ENCODE results near the gene CDH8. TPM values are rescaled to one million over a fixed set of nuclear protein-coding genes. Genes with fewer than 3 reads are reported as not detected.

CDH8 gene
- total RNA-seq, 1 donor from 2014 or later, result not detected

DNA sequence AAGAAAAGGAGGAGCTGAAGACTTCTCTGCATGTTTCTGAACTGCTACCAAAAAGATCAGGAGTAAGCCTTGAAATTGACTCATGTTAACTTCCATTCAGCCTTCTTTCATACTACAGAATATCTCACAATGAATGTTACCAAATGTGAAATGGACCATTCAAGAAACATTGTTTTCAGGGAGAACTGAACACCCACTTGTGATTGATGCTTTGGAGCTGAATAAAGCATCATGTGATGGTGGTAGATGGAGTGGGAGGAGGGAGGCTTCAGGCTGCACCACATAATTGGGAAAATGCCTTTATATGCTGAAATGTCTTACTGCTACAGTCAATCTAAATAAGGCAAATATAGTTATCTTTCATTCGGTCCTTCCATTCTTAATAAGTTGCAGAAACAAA is 127.8 kb downstream of the CDH8 start:
- Mint-ChIP-seq H3K4me3 (no peak overlapping the region), H3K4me1 (ENCODE audit: low read depth) (no peaks in the 10 kb centered on the region), H3K27ac (no peak overlapping the region), H3K27me3 (ENCODE audit: insufficient read depth) (no peaks in the 10 kb centered on the region), H3K36me3 (ENCODE audit: low read depth) (no peaks in the 10 kb centered on the region), H3K9me3 (peaks cover 24% of the 10 kb centered on the region)
- intact Hi-C loops (cut with micrococcal nuclease), result no loop called here
- DNase-seq (ENCODE audit: low spot score), result no peak

- DNase-seq (ENCODE audit: low spot score), result no peak
- Mint-ChIP-seq H3K9me3 (peaks cover 20% of the 10 kb centered on the region), H3K36me3 (ENCODE audit: low read depth) (no peaks in the 10 kb centered on the region), H3K4me1 (ENCODE audit: low read depth) (no peaks in the 10 kb centered on the region), H3K27ac (no peak overlapping the region), H3K27me3 (ENCODE audit: insufficient read depth) (no peaks in the 10 kb centered on the region), H3K4me3 (no peak overlapping the region)
- intact Hi-C loops (cut with micrococcal nuclease), result no loop called here
These were observed 134.5 kb downstream of the CDH8 start for GRCh38 chr16:61901689-61902088.

GRCh38 chr16:61900482-61900881 is 135.8 kb downstream of the CDH8 start:
- Mint-ChIP-seq H3K36me3 (ENCODE audit: low read depth) (no peaks in the 10 kb centered on the region), H3K27ac (no peak overlapping the region), H3K4me1 (ENCODE audit: low read depth) (no peaks in the 10 kb centered on the region), H3K4me3 (no peak overlapping the region), H3K9me3 (peaks cover 18% of the 10 kb centered on the region), H3K27me3 (ENCODE audit: insufficient read depth) (no peaks in the 10 kb centered on the region)
- intact Hi-C loops (cut with micrococcal nuclease), result no loop called here
- DNase-seq (ENCODE audit: low spot score), result no peak

DNA sequence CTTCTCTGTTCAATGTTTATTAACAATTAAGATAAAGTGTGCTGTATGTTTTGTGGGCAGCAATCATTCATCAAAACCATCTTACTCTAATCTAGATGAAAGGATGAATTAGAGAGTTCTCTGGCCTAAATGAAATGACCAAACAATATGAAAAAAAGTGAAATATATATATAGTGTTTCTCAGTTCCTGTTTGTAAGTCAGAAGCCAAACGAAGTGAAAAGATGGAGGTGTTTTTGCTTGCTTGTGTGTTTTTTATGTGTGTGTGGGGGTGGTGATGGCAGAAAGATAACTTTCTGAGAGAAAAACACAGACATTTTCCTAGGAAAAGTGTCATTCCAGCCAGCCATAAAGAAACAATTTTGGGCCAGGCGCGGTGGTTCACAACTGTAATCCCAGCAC is 138.6 kb downstream of the CDH8 start:
- intact Hi-C loops (cut with micrococcal nuclease), result no loop called here
- no peak for DNase-seq (ENCODE audit: low spot score)
- Mint-ChIP-seq H3K36me3 (ENCODE audit: low read depth) (no peaks in the 10 kb centered on the region), H3K4me3 (no peak overlapping the region), H3K27ac (no peak overlapping the region), H3K9me3 (peaks cover 8% of the 10 kb centered on the region), H3K4me1 (ENCODE audit: low read depth) (no peaks in the 10 kb centered on the region), H3K27me3 (ENCODE audit: insufficient read depth) (no peaks in the 10 kb centered on the region)

DNA sequence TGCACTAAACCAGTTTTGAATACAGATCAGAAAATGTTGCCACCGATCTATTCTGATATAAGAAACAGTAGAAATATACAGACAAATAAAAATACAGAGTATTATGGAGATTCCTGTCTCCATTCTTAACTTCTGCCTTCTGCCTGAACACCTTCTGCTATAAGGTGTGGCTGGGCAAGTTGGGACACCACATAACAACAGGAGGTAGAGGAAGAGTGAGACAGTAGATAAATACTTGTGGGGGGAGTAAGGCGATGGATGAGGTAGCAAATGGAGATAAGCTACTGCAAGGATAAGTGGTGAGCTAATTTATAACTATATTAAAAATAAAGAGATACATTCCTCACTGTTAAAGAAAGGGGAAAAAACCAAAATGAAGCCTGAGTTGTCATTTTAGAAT is 143.7 kb downstream of the CDH8 start:
- intact Hi-C loops (cut with micrococcal nuclease), result no loop called here
- H3K4me1 Mint-ChIP-seq (ENCODE audit: low read depth), result no peaks in the 10 kb centered on the region
- no peak for DNase-seq (ENCODE audit: low spot score)

GRCh38 chr16:61891460-61891859 is 144.8 kb downstream of the CDH8 start:
- H3K9me3 Mint-ChIP-seq, result peaks cover 13% of the 10 kb centered on the region

More for the DNA sequence above, 143.7 kb downstream of the CDH8 start:
- Mint-ChIP-seq H3K36me3 (ENCODE audit: low read depth) (no peaks in the 10 kb centered on the region), H3K9me3 (peaks cover 10% of the 10 kb centered on the region), H3K27me3 (ENCODE audit: insufficient read depth) (no peaks in the 10 kb centered on the region), H3K27ac (no peak overlapping the region), H3K4me3 (no peak overlapping the region)

GRCh38 chr16:61890386-61890785 is 145.9 kb downstream of the CDH8 start:
- H3K4me1 Mint-ChIP-seq (ENCODE audit: low read depth), result no peaks in the 10 kb centered on the region
- H3K4me3 Mint-ChIP-seq, result no peak overlapping the region
- H3K27ac Mint-ChIP-seq, result no peak overlapping the region
- DNase-seq (ENCODE audit: low spot score), result no peak
- intact Hi-C loops (cut with micrococcal nuclease), result no loop called here
- no peaks in the 10 kb centered on the region for H3K36me3 Mint-ChIP-seq (ENCODE audit: low read depth)
- no peaks in the 10 kb centered on the region for H3K27me3 Mint-ChIP-seq (ENCODE audit: insufficient read depth)
- H3K9me3 Mint-ChIP-seq, result peaks cover 24% of the 10 kb centered on the region

More at GRCh38 chr16:61891460-61891859, 144.8 kb downstream of the CDH8 start:
- no peak overlapping the region for H3K27ac Mint-ChIP-seq
- H3K4me3 Mint-ChIP-seq, result no peak overlapping the region
- no peaks in the 10 kb centered on the region for H3K36me3 Mint-ChIP-seq (ENCODE audit: low read depth)
- intact Hi-C loops (cut with micrococcal nuclease), result no loop called here
- no peak for DNase-seq (ENCODE audit: low spot score)
- H3K27me3 Mint-ChIP-seq (ENCODE audit: insufficient read depth), result no peaks in the 10 kb centered on the region
- no peaks in the 10 kb centered on the region for H3K4me1 Mint-ChIP-seq (ENCODE audit: low read depth)

- Mint-ChIP-seq H3K36me3 (ENCODE audit: low read depth) (no peaks in the 10 kb centered on the region), H3K27ac (no peak overlapping the region), H3K4me1 (ENCODE audit: low read depth) (no peaks in the 10 kb centered on the region), H3K4me3 (no peak overlapping the region), H3K9me3 (peaks cover 24% of the 10 kb centered on the region), H3K27me3 (ENCODE audit: insufficient read depth) (no peaks in the 10 kb centered on the region)
- no peak for DNase-seq (ENCODE audit: low spot score)
- intact Hi-C loops (cut with micrococcal nuclease), result no loop called here
These were observed 148.3 kb downstream of the CDH8 start for GRCh38 chr16:61887903-61888302.

DNA sequence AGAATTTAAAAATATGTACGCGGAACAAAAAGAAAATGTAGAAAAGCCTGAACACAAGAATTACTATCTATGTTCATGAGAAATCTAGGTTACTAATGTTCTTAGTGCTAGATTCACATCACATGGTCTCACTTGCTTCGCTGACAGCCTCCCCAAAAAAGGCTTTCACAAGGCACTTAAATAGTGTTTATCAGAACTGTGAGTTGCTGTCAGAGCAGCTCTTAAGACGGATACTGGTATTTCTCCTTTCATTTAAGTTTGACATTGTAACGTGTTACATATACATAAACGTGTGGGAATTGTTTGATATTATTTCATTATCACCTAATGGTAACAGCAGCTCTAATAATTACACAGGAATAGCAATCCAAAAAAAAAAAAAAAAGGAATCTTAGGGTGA is 150.9 kb downstream of the CDH8 start:
- no peak for DNase-seq (ENCODE audit: low spot score)
- Mint-ChIP-seq H3K4me1 (ENCODE audit: low read depth) (no peaks in the 10 kb centered on the region), H3K4me3 (no peak overlapping the region), H3K27ac (no peak overlapping the region), H3K36me3 (ENCODE audit: low read depth) (no peaks in the 10 kb centered on the region), H3K9me3 (peaks cover 33% of the 10 kb centered on the region), H3K27me3 (ENCODE audit: insufficient read depth) (no peaks in the 10 kb centered on the region)
- intact Hi-C loops (cut with micrococcal nuclease), result no loop called here

DNA sequence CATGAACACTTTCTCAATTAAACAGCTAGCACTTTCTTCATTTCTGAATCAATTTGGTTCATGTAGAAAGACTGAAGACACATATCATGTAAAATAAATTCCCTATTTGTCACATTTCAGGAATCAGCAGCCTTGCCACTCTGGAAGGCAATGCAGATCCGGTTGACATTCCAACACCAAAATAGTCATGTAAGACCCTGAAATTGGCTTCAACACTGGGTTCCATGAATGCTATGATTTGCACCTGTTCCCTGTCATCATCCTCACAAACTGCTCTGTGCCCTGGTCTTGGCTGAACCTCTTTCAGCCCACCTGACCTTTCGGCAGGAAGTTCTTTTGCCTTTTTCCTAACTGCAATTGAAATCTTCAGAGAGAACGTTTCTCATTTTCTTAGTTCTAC is 156.9 kb downstream of the CDH8 start:
- intact Hi-C loops (cut with micrococcal nuclease), result no loop called here
- Mint-ChIP-seq H3K36me3 (ENCODE audit: low read depth) (no peaks in the 10 kb centered on the region), H3K4me3 (no peak overlapping the region), H3K4me1 (ENCODE audit: low read depth) (no peaks in the 10 kb centered on the region), H3K9me3 (peaks cover 16% of the 10 kb centered on the region), H3K27ac (no peak overlapping the region), H3K27me3 (ENCODE audit: insufficient read depth) (no peaks in the 10 kb centered on the region)
- no peak for DNase-seq (ENCODE audit: low spot score)

- Mint-ChIP-seq H3K4me3 (no peak overlapping the region), H3K36me3 (ENCODE audit: low read depth) (no peaks in the 10 kb centered on the region), H3K27ac (no peak overlapping the region), H3K27me3 (ENCODE audit: insufficient read depth) (no peaks in the 10 kb centered on the region), H3K9me3 (peaks cover 12% of the 10 kb centered on the region), H3K4me1 (ENCODE audit: low read depth) (no peaks in the 10 kb centered on the region)
- intact Hi-C loops (cut with micrococcal nuclease), result no loop called here
- no peak for DNase-seq (ENCODE audit: low spot score)
These were observed 158.8 kb downstream of the CDH8 start for GRCh38 chr16:61877436-61877835.

DNA sequence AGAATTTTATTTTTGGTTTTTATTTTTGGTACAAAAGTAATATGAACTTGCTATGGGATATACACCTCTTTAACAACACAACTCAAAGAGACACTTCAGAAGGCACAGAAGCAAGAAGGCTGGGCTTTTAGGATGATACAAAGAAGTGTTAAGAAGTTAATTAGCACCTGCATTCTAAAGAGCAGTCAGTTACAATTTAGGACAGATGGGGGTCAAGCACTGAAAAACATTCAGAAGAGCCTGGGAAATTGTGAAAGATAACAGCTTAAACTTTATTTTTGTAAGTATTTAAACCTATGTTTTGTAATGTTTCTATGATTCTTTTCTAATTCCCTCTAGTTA is 163.5 kb downstream of the CDH8 start:
- no peaks in the 10 kb centered on the region for H3K36me3 Mint-ChIP-seq (ENCODE audit: low read depth)
- no peak overlapping the region for H3K27ac Mint-ChIP-seq
- intact Hi-C loops (cut with micrococcal nuclease), result no loop called here
- no peaks in the 10 kb centered on the region for H3K4me1 Mint-ChIP-seq (ENCODE audit: low read depth)
- no peaks in the 10 kb centered on the region for H3K27me3 Mint-ChIP-seq (ENCODE audit: insufficient read depth)
- peaks cover 13% of the 10 kb centered on the region for H3K9me3 Mint-ChIP-seq
- DNase-seq (ENCODE audit: low spot score), result no peak
- H3K4me3 Mint-ChIP-seq, result no peak overlapping the region

GRCh38 chr16:61871837-61872777 is 164.1 kb downstream of the CDH8 start:
- H3K4me1 Mint-ChIP-seq (ENCODE audit: low read depth), result no peaks in the 10 kb centered on the region
- intact Hi-C loops (cut with micrococcal nuclease), result no loop called here
- no peak for DNase-seq (ENCODE audit: low spot score)
- H3K27ac Mint-ChIP-seq, result no peak overlapping the region
- no peaks in the 10 kb centered on the region for H3K36me3 Mint-ChIP-seq (ENCODE audit: low read depth)
- H3K9me3 Mint-ChIP-seq, result peaks cover 10% of the 10 kb centered on the region
- no peaks in the 10 kb centered on the region for H3K27me3 Mint-ChIP-seq (ENCODE audit: insufficient read depth)
- H3K4me3 Mint-ChIP-seq, result no peak overlapping the region

Data from activated T-helper 1 cell treated with anti-CD3 and anti-CD28 coated beads, Interleukin-12 subunit alpha, Interleukin-12 subunit beta, Interleukin-2, Interleukin-4 antibody, amounts not matched to agents 30 ng/mL and 10 ng/mL and 1 ng/mL, durations not matched to agents 14 hours and 24 hours and 36 hours (primary cell).